ENCODE data around the gene SLC29A3. TPM values are rescaled to one million over a fixed set of nuclear protein-coding genes. Genes with fewer than 3 reads are reported as not detected.

Gene SLC29A3
- polyA plus RNA-seq, 1 of the 3 experiments (the other 2 are of a cell fraction): 3.8 TPM

- WGBS (ENCODE audit: low lambda C conversion rate): 74% methylated on average over 10 of the region's 11 CpGs
- Histone ChIP-seq H3K4me3 (ENCODE audit: low read depth in 2 of 2, low read length in 1 of 2) (no peak overlapping the region), H3K79me2 (ENCODE audit: insufficient read depth) (no peaks in the 10 kb centered on the region), H3K27ac (ENCODE audit: low read depth in 2 of 2, low read length in 1 of 2) (no peak overlapping the region), H3K4me2 (no peak overlapping the region), H3K9ac (no peak overlapping the region), H2AFZ (ENCODE audit: low read depth) (no peak overlapping the region), H3K9me3 (no peaks in the 10 kb centered on the region), H3F3A (replicated peaks; ENCODE audit: insufficient read depth) (peaks cover 20% of the 10 kb centered on the region), H3K27me3 (ENCODE audit: insufficient read depth) (no peaks in the 10 kb centered on the region), H3K4me1 (ENCODE audit: control insufficient read depth in 1 of 2, insufficient read depth in 2 of 2, low read depth in 1 of 2, low read length in 1 of 2) (peaks cover 0 to 13% of the 10 kb centered on the region in 2 experiments; a peak in 1 of 4 replicates), H3K9me2 (no peaks in the 10 kb centered on the region), H3K36me3 (replicated peaks in 1 of 2; ENCODE audit: control insufficient read depth in 1 of 2, insufficient read depth in 2 of 2, low read length in 1 of 2) (peaks cover 0 to 3% of the 10 kb centered on the region in 2 experiments), H4K20me1 (ENCODE audit: insufficient read depth) (no peaks in the 10 kb centered on the region)
- ChIA-PET POLR2A (no interaction called here), CTCF (interaction anchor here (0.6 to 5.1 kb wide), 32 partner anchors 9 to 444 kb away, joined by 3 to 33 read pairs (median 4); partner anchors contain the start of gene CDH23)
- TF ChIP-seq MAX (IDR thresholded peaks at IDR 0.05; ENCODE audit: low read depth) (no peak), EP300 (IDR thresholded peaks at IDR 0.05; ENCODE audit: borderline replicate concordance in 1 of 2, low read depth in 1 of 2, low read length in 1 of 2) (no peak), JUND (IDR thresholded peaks at IDR 0.05) (no peak), EZH2phosphoT487 (IDR thresholded peaks at IDR 0.05; ENCODE audit: borderline replicate concordance, low read depth) (no peak), REST (IDR thresholded peaks at IDR 0.05; ENCODE audit: low read depth, low read length) (no peak), ELF1 (IDR thresholded peaks at IDR 0.05) (no peak), SMC3 (IDR thresholded peaks at IDR 0.05; ENCODE audit: low read depth, low read length) (no peak), FOXM1 (IDR thresholded peaks at IDR 0.05; ENCODE audit: low read depth) (no peak), TAF1 (IDR thresholded peaks at IDR 0.05; ENCODE audit: borderline replicate concordance, low read depth, low read length) (no peak), IRF3 (IDR thresholded peaks at IDR 0.05; ENCODE audit: low read depth, low read length) (no peak), FOSL2 (IDR thresholded peaks at IDR 0.05; ENCODE audit: borderline replicate concordance, low read depth) (no peak), USF1 (IDR thresholded peaks at IDR 0.05; ENCODE audit: borderline replicate concordance, low read depth) (no peak), TEAD4 (IDR thresholded peaks at IDR 0.05; ENCODE audit: borderline replicate concordance, insufficient read depth) (no peak), SIN3A (IDR thresholded peaks at IDR 0.05; ENCODE audit: borderline replicate concordance, low read depth, low read length) (no peak), USF2 (IDR thresholded peaks at IDR 0.05; ENCODE audit: borderline replicate concordance, low read depth, low read length) (no peak), NFIC (IDR thresholded peaks at IDR 0.05; ENCODE audit: borderline replicate concordance) (no peak)
- no peak for DNase-seq
These were observed 4.3 kb upstream of the SLC29A3 start for GRCh38 chr10:71314694-71315225.

Measured in SK-N-SH (cell line).